ENCODE measurements around the gene SLC7A9.
"Not testable (repeated sequence)": the region's sequence is repeated elsewhere in the genome, so short reads cannot be mapped to it uniquely, and the experiment has no call there.

The SLC7A9 gene

GRCh38 chr19:32881766-32882165 lies 12.2 kb upstream of the SLC7A9 start:
- no peak for DNase-seq

GRCh38 chr19:32880622-32881021 lies 11.1 kb upstream of the SLC7A9 start:
- no peak for DNase-seq

- DNase-seq = no peak
These were observed 10.2 kb upstream of the SLC7A9 start for GRCh38 chr19:32879741-32880140.

DNA sequence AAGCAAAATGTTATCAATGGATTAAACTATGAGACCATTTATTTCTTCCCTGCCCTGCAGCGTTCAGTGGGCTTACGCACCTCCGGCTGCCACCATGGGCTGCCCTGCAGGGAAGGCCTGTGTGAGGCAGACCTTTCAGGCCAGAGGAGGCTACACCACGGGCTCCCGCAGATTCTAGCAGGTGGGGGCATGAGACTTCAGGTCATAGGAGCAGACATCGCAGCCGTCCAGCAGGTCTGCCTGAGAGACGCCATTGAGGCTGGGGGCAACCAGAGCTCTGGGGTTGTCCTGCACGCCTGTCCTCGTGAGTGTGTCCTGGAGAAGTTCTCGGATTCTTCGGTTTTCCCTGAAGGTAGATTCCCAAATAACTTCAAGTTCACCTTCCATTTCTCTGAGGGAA lies 9.4 kb upstream of the SLC7A9 start:
- no peak for DNase-seq

GRCh38 chr19:32877977-32878745 lies 8.6 kb upstream of the SLC7A9 start:
- no peak for DNase-seq

- no peak for DNase-seq
These were observed 7.9 kb upstream of the SLC7A9 start for GRCh38 chr19:32877323-32877912.

GRCh38 chr19:32876919-32877285 lies 7.3 kb upstream of the SLC7A9 start:
- no peak for DNase-seq

- DNase-seq = no peak
These were observed 6.8 kb upstream of the SLC7A9 start for GRCh38 chr19:32876236-32876918.

- DNase-seq = no peak
These were observed 5.9 kb upstream of the SLC7A9 start for GRCh38 chr19:32875428-32875827.

- no peak for DNase-seq
These were observed 5.0 kb upstream of the SLC7A9 start for GRCh38 chr19:32874605-32875004.

DNA sequence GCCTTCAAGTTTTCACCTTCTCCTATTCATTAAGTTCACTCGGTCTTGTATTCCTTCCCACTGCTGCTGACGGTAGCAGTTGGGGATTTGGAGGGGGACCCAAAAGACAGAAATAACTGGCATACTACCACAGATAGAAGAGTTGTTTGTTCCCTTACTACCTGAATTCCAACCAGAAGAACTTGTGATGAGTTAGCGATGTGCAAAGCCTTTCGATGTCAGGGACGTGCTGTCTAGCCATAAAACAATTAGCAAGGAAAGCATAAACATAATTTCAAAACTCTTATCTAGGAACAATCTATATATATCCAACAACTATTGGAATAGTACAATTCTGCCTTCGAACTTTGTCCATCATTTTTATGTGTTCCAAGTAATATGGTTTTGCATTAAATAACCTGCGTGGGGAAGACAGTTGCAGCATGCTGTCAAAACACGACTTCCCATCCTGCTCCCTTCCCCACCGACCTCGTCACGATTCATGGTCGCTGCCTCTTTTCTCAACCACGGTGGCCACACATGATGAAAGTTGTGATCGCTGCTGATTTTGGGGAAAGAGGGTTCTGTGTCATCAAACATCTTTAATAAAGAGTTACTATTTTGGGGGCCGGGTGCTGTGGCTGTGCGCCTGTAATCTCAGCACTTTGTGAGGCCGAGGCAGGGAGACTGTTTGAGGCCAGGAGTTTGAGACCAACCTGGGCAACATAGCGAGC lies 3.8 kb upstream of the SLC7A9 start:
- DNase-seq = no peak

DNA sequence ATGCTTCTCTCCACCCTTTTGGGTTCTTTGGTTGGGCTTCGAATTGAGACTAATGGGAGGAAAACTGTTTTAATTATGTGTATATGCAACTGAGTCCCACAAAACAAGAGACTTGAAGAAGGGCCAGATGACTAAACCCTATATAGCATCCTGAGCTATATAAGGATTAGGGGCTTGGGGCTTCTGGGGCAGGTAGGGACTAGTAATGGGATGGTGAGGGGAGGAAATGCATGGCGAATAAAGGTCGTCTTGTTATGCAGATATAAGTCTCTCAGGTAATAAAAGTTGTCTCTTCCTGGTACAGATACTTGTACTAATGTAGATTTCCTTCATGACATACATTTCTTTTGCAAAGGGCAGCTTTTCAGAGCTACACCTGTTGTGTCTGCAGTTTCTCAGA lies 2.8 kb upstream of the SLC7A9 start:
- DNase-seq = no peak

GRCh38 chr19:32870981-32871451 lies 1.4 kb upstream of the SLC7A9 start:
- DNase-seq = no peak

- no peak for DNase-seq
These were observed 503 bp upstream of the SLC7A9 start for GRCh38 chr19:32869966-32870573.

DNA sequence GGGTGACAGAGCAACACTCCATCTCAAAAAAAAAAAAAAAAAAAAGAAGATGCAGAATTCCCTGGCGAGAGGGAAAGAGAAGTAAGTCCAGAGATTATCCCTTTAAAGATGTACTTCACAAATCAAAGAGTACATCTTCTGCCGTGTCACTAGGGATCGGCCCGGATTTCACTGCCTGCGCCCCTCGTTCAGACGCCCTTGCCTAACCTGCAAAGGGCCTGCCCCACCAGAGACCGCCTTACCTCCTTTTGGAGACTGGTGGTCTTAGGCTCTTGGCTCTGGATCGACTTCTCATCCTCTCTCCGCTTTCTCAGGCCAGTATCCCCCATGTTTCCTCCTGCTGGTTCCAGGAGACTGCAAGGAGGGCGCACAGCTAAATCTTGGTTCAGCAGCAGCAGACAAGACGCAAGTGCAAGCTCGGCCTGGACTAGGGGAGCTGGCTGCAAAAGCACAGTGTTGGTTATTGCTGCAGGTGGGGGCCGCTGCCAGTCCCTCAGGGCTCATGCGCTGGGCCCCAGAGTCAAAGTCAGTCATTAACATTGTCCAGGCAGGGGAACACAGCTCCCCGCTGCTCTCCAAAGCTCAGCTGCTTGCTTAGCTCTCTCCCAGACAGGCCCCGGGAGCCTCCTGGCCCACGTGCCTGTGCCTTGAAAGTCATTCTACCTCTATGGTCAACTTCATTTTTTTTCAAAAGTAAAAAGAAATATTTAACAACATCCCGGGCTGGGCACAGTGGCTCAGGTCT lies 1.2 kb downstream of the SLC7A9 start:
- DNase-seq = no peak

GRCh38 chr19:32867436-32867835 lies 2.1 kb downstream of the SLC7A9 start:
- not testable (repeated sequence) for DNase-seq

DNA sequence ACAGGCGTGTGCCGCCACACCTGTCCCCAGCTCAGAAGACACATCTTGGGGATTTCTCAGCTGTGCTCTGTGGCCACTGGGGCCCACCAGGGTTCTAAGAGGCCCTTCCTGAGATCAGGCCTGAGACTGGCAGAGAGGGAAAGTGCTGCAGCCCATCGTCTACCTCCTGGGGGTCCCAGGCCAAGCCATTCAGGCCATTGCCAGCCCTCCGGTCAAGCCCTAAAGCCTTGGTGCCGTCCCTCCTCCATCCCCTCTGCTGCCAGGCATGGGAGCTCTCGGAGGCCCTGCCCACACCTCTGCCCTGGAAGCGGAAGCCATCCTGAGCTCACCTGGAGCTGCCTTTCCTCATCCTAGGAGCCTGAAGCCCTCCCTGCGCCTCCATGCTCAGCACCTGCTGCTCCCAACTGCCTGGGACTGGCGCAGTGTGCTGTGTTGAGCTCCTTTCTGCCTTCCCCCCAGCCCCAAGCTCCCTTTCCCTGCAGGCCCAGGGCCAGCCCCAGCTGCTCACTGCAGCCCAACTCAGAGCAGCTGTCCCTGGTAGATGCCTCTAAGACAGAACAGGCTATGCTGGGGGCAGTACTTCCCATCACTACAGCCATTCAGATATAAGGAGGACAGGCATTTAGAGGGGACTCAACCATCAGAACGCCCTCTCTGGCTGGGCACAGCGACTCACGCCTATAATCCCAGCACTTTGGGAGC lies 2.9 kb downstream of the SLC7A9 start:
- no peak for DNase-seq

GRCh38 chr19:32866061-32866460 lies 3.5 kb downstream of the SLC7A9 start:
- no peak for DNase-seq

- DNase-seq = no peak
These were observed 4.2 kb downstream of the SLC7A9 start for GRCh38 chr19:32865326-32865725.

DNA sequence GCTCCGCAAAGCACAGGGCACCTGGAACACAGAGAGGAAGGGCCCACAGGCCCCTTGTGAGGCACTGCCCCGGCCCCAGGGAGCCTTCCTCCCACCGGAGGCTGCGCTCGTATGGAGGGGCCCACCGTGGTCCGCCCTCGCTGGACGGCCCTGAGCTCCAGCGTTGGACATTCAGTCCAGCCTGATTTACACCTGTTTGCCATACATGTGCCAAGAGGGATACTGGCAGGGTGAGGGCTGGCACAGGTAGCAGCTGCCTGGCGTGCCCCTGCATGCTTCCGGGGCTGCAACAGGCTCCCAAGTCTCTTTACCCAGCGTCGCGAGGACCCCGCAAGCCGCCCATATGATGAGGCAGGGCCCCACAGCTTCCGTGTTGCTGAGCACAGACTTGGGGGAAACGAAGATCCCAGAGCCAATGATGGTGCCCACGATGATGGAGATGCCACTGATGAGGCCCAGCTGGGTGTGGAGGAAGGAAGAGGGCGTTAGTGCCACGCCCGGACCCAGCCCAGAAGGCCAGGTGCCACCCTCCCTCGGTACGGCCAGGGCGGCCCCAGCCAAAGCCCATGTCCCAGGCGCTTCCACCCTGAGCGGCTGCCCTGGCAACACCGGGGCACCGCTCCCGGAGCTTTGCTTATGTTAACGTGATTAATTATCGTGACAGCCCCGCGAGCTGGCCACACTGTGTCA lies 5.1 kb downstream of the SLC7A9 start:
- DNase-seq = no peak

DNA sequence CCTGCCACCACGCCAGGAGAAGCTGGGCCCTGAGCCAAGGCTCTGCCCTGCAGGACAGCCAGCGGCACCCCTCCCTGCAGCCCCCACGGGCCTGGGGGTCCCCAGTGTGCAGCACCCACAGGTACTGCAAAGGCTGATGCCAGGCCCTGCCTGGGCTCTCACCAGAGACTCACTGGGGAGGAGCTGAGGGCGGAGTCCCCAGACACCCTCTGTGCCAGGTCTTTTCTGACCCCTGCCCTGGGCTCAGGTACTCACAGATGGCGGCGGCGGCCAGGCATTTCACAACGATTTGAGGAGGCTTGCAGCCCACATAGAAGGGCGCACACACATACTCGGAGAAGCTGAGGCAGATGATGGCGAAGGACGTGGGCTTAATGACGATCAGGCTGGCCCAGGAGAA lies 5.7 kb downstream of the SLC7A9 start:
- no peak for DNase-seq

All from stimulated activated naive CD4-positive, alpha-beta T cell (primary cell).